ENCODE data around the gene PTPRN2.

PTPRN2 gene

DNA sequence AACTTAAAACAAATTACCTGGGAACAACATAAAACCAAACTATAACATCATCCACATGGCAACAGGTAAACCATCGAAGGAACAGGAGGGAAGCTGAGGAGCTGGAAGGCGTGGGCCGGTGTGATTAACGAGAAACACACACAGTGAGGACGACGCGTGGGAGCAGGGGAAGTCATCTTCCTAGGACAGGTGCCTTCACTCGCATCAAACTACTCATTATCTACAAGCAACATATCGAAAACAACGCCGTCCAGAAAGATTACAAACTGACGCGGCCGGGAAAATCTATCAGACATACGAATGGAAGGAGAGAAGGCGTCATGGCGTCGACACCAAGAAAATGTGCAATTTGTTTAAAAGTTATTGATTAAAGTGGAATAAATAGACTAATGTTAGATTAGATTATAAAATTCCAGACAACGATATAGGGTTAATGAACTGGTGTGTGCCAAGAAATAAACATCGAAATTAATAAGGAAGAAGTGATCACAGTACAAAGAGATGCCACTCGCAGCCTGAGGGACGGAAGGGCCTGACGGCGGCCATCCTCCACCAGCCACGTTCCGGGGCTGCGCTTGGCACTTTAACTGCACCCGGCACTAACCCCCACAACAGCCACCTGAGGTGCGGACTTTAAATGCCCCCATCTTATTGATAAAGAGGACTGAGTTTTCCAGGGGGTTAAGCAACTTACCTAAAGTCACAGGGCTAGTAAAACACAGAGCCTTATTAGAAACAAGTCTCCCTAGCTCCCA lies 669.1 kb downstream of the PTPRN2 start:
- TF ChIP-seq, protein P1, sequence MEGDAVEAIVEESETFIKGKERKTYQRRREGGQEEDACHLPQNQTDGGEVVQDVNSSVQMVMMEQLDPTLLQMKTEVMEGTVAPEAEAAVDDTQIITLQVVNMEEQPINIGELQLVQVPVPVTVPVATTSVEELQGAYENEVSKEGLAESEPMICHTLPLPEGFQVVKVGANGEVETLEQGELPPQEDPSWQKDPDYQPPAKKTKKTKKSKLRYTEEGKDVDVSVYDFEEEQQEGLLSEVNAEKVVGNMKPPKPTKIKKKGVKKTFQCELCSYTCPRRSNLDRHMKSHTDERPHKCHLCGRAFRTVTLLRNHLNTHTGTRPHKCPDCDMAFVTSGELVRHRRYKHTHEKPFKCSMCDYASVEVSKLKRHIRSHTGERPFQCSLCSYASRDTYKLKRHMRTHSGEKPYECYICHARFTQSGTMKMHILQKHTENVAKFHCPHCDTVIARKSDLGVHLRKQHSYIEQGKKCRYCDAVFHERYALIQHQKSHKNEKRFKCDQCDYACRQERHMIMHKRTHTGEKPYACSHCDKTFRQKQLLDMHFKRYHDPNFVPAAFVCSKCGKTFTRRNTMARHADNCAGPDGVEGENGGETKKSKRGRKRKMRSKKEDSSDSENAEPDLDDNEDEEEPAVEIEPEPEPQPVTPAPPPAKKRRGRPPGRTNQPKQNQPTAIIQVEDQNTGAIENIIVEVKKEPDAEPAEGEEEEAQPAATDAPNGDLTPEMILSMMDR (IDR thresholded peaks at IDR 0.05): no peak
- TF ChIP-seq ZFX (IDR thresholded peaks at IDR 0.05; ENCODE audit: borderline replicate concordance): no peak
- H3K27ac ChIP-seq: no peak overlapping the region

DNA sequence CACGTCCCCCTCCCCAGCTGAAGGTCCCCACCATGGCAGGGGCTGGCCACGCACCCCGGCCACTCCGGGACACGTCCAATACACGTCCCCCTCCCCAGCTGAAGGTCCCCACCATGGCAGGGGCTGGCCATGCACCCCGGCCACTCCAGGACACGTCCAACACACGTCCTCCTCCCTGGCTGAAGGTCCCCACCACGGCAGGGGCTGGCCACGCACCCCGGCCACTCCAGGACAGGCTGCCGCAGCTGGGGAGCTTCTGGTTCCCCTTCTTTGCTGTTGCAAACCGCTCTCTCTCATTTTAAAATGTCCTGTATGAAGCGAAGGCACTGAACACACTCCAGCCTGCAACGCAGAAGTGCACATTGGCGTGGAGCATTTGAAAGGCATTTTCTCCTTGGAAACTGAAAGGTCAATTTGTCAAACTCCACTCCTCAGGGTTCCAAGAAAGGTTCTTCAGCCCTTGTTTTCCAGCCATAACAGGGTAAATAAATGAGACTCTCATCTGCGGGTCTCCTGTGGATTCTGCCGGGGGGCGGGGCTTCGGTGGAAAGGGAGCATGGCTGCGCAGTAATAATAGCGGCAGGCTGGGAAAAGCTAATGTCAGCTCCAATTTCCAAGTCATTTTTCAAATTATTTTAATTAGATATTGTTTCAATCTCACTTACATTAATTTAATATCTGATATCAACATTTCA lies 670.5 kb downstream of the PTPRN2 start:
- TF ChIP-seq, protein P1 (IDR thresholded peaks at IDR 0.05): no peak
- TF ChIP-seq ZFX (IDR thresholded peaks at IDR 0.05; ENCODE audit: borderline replicate concordance): no peak
- H3K27ac ChIP-seq: no peak overlapping the region

DNA sequence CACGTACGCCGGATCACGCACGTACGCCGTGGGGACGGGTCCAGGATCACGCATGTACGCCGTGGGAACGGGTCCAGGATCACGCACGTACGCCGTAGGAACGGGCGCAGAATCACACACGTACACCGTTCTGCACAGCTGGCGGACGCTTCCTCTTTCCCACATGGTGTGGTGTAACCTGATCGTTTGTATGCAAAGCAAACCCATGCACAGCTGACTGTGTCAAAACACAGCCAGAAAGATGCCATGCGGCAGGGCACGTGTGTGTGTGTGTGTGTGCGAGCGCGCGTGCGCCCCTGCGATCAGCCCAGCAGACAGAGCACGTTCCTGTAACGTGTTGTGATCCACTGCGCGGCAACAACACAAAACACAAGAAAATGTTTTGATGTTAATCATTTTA lies 677.2 kb downstream of the PTPRN2 start:
- H3K27ac ChIP-seq: peak overlapping the region; percentile 45

DNA sequence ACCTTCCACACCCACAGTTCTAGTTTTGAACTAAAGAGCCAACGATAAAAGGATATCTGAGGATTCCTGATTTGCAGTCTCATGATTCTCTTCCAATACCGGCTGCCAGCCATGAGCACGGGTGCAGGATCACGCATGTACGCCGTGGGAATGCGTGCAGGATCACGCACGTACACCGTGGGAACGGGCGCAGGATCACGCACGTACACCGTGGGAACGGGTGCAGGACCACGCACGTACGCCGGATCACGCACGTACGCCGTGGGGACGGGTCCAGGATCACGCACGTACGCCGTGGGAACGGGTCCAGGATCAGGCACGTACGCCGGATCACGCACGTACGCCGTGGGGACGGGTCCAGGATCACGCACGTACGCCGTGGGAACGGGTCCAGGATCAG lies 677.6 kb downstream of the PTPRN2 start:
- peak overlapping the region; percentile 45 for H3K27ac ChIP-seq

More for the DNA sequence above, 677.2 kb downstream of the PTPRN2 start:
- TF ChIP-seq, protein P1 (IDR thresholded peaks at IDR 0.05): no peak
- no peak for TF ChIP-seq ZFX (IDR thresholded peaks at IDR 0.05; ENCODE audit: borderline replicate concordance)

DNA sequence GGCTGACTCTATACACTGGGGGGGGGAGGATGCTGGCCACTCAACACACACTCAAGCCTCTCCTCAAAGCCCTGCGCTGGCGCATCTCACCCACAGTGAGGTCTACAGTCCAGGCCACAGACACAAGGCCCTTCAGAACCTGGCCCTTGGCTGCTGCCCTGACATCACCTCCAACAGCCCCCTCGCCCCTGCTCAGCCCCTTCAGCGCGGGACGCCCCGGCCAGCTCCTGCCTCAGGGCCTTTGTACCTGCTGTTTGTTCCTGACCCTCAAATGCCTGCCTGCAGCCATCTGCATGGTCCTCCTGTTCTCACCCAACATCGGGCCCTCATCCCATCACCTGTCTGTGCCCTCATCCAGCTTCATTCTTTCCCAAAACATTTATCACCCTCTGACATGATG lies 678.3 kb downstream of the PTPRN2 start:
- TF ChIP-seq, protein P1 (IDR thresholded peaks at IDR 0.05): no peak
- TF ChIP-seq ZFX (IDR thresholded peaks at IDR 0.05; ENCODE audit: borderline replicate concordance): no peak
- peak overlapping the region; percentile 45; the same call in 1 of the 2 replicates for H3K27ac ChIP-seq

DNA sequence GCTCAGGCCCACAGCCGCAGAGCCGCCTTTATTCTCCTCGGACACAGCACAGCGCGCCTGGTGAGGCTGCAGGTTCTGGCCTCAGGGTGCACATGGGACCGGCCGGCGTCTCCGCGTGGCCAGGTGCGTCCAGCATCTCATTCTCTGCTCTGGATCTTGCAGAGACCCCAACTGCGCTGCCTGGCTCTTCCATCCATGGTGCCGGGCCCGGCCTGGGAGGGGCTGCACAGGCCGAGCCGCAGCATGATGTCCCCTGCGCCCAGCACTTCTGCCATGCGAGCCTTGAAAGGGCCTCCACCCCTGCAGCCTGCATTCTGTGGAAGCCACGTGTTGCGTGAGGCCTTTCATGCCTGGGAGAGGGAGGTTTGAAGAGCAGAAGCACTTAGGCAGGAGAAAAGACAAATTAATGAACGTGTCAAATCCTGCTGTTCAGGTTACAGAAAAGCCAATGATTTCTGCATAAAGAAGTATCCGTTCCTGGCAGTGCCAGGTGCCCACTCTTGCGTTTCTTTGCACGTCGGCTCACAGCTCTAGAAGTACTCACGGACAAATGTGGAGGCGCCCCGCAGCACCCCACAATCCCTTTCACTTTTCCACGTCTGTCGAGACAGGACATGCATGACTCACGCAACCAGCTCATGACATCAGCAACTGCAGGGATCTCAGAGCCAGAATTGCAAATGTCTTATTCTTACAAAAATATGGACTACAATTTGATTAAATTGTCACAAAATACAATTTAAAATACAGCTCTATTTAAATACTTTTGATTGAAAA lies 679.4 kb downstream of the PTPRN2 start:
- H3K27ac ChIP-seq: no peak overlapping the region
- no peak for TF ChIP-seq ZFX (IDR thresholded peaks at IDR 0.05; ENCODE audit: borderline replicate concordance)
- TF ChIP-seq, protein P1 (IDR thresholded peaks at IDR 0.05): no peak

DNA sequence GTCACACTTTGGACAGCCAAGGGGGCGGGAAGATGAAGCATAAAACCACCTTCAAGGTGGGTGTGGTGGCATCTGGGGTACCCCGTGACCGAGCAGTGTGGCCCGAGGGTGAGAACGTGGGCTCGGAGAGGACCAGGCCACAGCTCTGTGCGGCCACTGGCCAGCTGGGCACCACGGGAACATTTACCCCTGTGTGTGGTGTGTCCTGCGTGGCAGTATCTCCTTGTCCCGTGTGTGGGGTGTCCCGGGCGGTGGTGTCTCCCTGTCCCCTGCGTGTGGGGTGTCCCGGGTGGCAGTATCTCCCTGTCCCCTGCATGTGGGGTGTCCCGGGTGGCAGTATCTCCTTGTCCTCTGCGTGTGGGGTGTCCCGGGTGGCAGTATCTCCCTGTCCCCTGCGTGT lies 680.5 kb downstream of the PTPRN2 start:
- no peak overlapping the region for H3K27ac ChIP-seq
- TF ChIP-seq, protein P1 (IDR thresholded peaks at IDR 0.05): no peak
- no peak for TF ChIP-seq ZFX (IDR thresholded peaks at IDR 0.05; ENCODE audit: borderline replicate concordance)
